Neural cell (in vitro differentiated cells): ENCODE results near the gene ANKK1. TPM values are rescaled to one million over a fixed set of nuclear protein-coding genes. Genes with fewer than 3 reads are reported as not detected.

ENCODE experiments used
- H2AFZ ChIP-seq: fragments of 200-600, 300-800 bp; sonication (generic), shearing (Covaris generic); 2 replicates; pipeline ENCODE4 v1.6.0; 2014; ENCODE audit warnings: low read depth, mild to moderate bottlenecking, antibody characterized with exemption, low read length, moderate library complexity
- H3F3A ChIP-seq: fragments of 200-600 bp; shearing (Covaris generic); 2 replicates; pipeline ENCODE4 v1.6.1; 2016; ENCODE audit warnings: mild to moderate bottlenecking, moderate library complexity, mixed read lengths, antibody characterized with exemption, low read length; ENCODE audit not compliant: insufficient read depth, poor library complexity, severe bottlenecking
- H3K27ac ChIP-seq: fragments of 200-600, 300-800 bp; sonication (generic), shearing (Covaris generic); 2 replicates; pipeline ENCODE4 v1.5.1; 2014; ENCODE audit warnings: mild to moderate bottlenecking, low read length, moderate library complexity
- H3K27me3 ChIP-seq: fragments of 300-800, 200-600 bp; sonication (generic), shearing (Covaris generic); 2 replicates; pipeline ENCODE4 v1.6.0; 2014; ENCODE audit warnings: mild to moderate bottlenecking, low read depth, low read length, moderate library complexity; ENCODE audit not compliant: insufficient read depth
- H3K36me3 ChIP-seq: fragments of 300-800, 200-600 bp; sonication (generic), shearing (Covaris generic); 2 replicates; pipeline ENCODE4 v1.5.1; 2014; ENCODE audit warnings: mild to moderate bottlenecking, antibody characterized with exemption, low read length, moderate library complexity; ENCODE audit not compliant: insufficient read depth
- H3K4me2 ChIP-seq: fragments of 300-800, 200-600 bp; sonication (generic), shearing (Covaris generic); 2 replicates; pipeline ENCODE4 v1.6.0; 2014; ENCODE audit warnings: mild to moderate bottlenecking, low read length
- H3K4me3 ChIP-seq: fragments of 300-800, 200-600 bp; sonication (generic), shearing (Covaris generic); 2 replicates; pipeline ENCODE4 v1.5.1; 2014; ENCODE audit warnings: mild to moderate bottlenecking, low read length, moderate library complexity
- H3K79me2 ChIP-seq: fragments of 200-600 bp; shearing (Covaris generic); replicated peaks from 2 replicates; pipeline ENCODE4 v1.6.0; 2014; ENCODE audit warnings: mild to moderate bottlenecking, low read length, moderate library complexity; ENCODE audit not compliant: insufficient read depth
- H3K9ac ChIP-seq: fragments of 300-800, 200-600 bp; sonication (generic), shearing (Covaris generic); 2 replicates; pipeline ENCODE4 v1.6.1; 2016; ENCODE audit warnings: mild to moderate bottlenecking, low read length, mixed read lengths
- H3K9me2 ChIP-seq: fragments of 200-600 bp; shearing (Covaris generic); 2 replicates; pipeline ENCODE4 v1.6.1; 2016; ENCODE audit warnings: mild to moderate bottlenecking, low read length, mixed read lengths; ENCODE audit not compliant: insufficient read depth
- H3K9me3 ChIP-seq: fragments of 200-600, 300-800 bp; sonication (generic), shearing (Covaris generic); 2 replicates; pipeline ENCODE4 v1.6.1; 2016; ENCODE audit warnings: mild to moderate bottlenecking, mixed run types, low read length, moderate library complexity, mixed read lengths
- H4K20me1 ChIP-seq: fragments of 200-600 bp; shearing (Covaris generic); 2 replicates; pipeline ENCODE4 v1.6.1; 2016; ENCODE audit warnings: mild to moderate bottlenecking, mixed run types; ENCODE audit not compliant: insufficient read depth
- EP300 ChIP-seq: fragments of 450-650 bp; conservative IDR thresholded peaks from 2 replicates; pipeline ENCODE4 v1.6.1; 2014; ENCODE audit warnings: antibody characterized with exemption, mild to moderate bottlenecking, moderate library complexity; ENCODE audit not compliant: poor library complexity, severe bottlenecking
- EZH2 ChIP-seq: fragments of 200-600, 300-800 bp; shearing (Covaris generic), sonication (generic); IDR thresholded peaks from 2 replicates; pipeline ENCODE4 v1.6.1; 2014; ENCODE audit warnings: antibody characterized with exemption, low read length, borderline replicate concordance, mild to moderate bottlenecking; ENCODE audit not compliant: insufficient read depth, poor library complexity, severe bottlenecking
- MXI1 ChIP-seq: fragments of 450-650 bp; conservative IDR thresholded peaks from 2 replicates; pipeline ENCODE4 v1.6.1; 2014; ENCODE audit warnings: antibody characterized with exemption, mild to moderate bottlenecking; ENCODE audit not compliant: poor library complexity, severe bottlenecking
- POLR2AphosphoS5 ChIP-seq: IDR thresholded peaks from 2 replicates; pipeline ENCODE4 v1.6.1; 2012
- RAD21 ChIP-seq: fragments of 450-650 bp; conservative IDR thresholded peaks from 2 replicates; pipeline ENCODE4 v1.6.1; 2014; ENCODE audit warnings: antibody characterized with exemption, mild to moderate bottlenecking, moderate library complexity
- SMC3 ChIP-seq: fragments of 450-650 bp; conservative IDR thresholded peaks from 2 replicates; pipeline ENCODE4 v1.6.1; 2014; ENCODE audit warnings: antibody characterized with exemption, mild to moderate bottlenecking, moderate library complexity; ENCODE audit not compliant: poor library complexity
- TAF1 ChIP-seq: IDR thresholded peaks from 2 replicates; pipeline ENCODE4 v1.6.1; 2012; ENCODE audit warnings: low read depth
- polyA plus RNA-seq: library from polyadenylated mRNA; depleted of rRNA; stranded (reverse); fragments of >200 nt; gene quantifications from 2 replicates; pipeline ENCODE4 v1.2.3, GENCODE V29; 2014
- TF ChIP-seq, protein P1 (sequence below): IDR thresholded peaks from 2 replicates; pipeline ENCODE4 v1.6.1; 2012; ENCODE audit warnings: borderline replicate concordance
- TF ChIP-seq, protein P2 (sequence below): fragments of 450-650 bp; IDR thresholded peaks from 2 replicates; pipeline ENCODE4 v1.5.1; 2014; ENCODE audit warnings: antibody characterized with exemption, mild to moderate bottlenecking, moderate library complexity; ENCODE audit not compliant: poor library complexity, severe bottlenecking

The ANKK1 gene
- polyA plus RNA-seq, 1 donor from 2014 or later, result not detected

DNA sequence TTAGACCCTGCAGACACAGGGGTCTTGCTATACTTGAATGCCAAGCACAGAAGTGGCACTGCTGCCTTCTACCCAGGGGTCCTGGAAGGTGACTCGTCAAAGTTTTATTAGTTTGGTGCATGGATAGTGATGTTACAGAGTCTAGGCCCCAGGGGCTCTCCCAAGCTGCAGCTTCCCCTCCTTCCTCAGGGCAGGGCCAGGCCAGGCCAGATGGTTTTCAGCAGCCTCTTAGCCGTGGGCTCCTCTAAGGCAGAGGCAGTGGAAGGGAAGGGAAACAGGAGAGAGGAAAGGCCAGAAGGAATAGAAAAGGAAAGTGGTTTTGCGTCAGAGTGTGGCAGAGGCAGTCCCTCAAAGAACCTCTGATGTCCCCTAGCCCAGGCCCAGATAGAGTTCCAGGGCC, 21.9 kb downstream of the ANKK1 start:
- H3K36me3 ChIP-seq, result no peaks in the 10 kb centered on the region
- no peak overlapping the region for H3K27ac ChIP-seq

GRCh38 chr11:113410414-113411135, 23.0 kb downstream of the ANKK1 start:
- H2AFZ ChIP-seq, result no peak overlapping the region
- no peaks in the 10 kb centered on the region for H3K79me2 ChIP-seq
- H3K9ac ChIP-seq, result no peak overlapping the region
- no peak overlapping the region for H3K27ac ChIP-seq
- H4K20me1 ChIP-seq, result no peaks in the 10 kb centered on the region
- no peaks in the 10 kb centered on the region for H3K9me3 ChIP-seq
- no peaks in the 10 kb centered on the region for H3K27me3 ChIP-seq
- no peak for TF ChIP-seq SMC3
- TF ChIP-seq EP300, result no peak
- no peak for TF ChIP-seq TAF1
- TF ChIP-seq RAD21, result no peak
- TF ChIP-seq, protein P1, sequence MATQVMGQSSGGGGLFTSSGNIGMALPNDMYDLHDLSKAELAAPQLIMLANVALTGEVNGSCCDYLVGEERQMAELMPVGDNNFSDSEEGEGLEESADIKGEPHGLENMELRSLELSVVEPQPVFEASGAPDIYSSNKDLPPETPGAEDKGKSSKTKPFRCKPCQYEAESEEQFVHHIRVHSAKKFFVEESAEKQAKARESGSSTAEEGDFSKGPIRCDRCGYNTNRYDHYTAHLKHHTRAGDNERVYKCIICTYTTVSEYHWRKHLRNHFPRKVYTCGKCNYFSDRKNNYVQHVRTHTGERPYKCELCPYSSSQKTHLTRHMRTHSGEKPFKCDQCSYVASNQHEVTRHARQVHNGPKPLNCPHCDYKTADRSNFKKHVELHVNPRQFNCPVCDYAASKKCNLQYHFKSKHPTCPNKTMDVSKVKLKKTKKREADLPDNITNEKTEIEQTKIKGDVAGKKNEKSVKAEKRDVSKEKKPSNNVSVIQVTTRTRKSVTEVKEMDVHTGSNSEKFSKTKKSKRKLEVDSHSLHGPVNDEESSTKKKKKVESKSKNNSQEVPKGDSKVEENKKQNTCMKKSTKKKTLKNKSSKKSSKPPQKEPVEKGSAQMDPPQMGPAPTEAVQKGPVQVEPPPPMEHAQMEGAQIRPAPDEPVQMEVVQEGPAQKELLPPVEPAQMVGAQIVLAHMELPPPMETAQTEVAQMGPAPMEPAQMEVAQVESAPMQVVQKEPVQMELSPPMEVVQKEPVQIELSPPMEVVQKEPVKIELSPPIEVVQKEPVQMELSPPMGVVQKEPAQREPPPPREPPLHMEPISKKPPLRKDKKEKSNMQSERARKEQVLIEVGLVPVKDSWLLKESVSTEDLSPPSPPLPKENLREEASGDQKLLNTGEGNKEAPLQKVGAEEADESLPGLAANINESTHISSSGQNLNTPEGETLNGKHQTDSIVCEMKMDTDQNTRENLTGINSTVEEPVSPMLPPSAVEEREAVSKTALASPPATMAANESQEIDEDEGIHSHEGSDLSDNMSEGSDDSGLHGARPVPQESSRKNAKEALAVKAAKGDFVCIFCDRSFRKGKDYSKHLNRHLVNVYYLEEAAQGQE, result no peak
- no peak for TF ChIP-seq MXI1
- H3K36me3 ChIP-seq, result no peaks in the 10 kb centered on the region
- H3K9me2 ChIP-seq, result no peaks in the 10 kb centered on the region
- no peak overlapping the region for H3K4me2 ChIP-seq
- H3F3A ChIP-seq, result no peaks in the 10 kb centered on the region
- no peak overlapping the region for H3K4me3 ChIP-seq

More for the DNA sequence above, 21.9 kb downstream of the ANKK1 start:
- Histone ChIP-seq H3K9me3 (no peaks in the 10 kb centered on the region), H3K9ac (no peak overlapping the region), H3K27me3 (no peaks in the 10 kb centered on the region), H3K4me2 (no peak overlapping the region), H3K9me2 (no peaks in the 10 kb centered on the region), H3K4me3 (no peak overlapping the region), H3K79me2 (no peaks in the 10 kb centered on the region), H3F3A (no peaks in the 10 kb centered on the region), H2AFZ (no peak overlapping the region), H4K20me1 (no peaks in the 10 kb centered on the region)
- TF ChIP-seq TAF1 (no peak), MXI1 (no peak), EZH2 (no peak)

DNA sequence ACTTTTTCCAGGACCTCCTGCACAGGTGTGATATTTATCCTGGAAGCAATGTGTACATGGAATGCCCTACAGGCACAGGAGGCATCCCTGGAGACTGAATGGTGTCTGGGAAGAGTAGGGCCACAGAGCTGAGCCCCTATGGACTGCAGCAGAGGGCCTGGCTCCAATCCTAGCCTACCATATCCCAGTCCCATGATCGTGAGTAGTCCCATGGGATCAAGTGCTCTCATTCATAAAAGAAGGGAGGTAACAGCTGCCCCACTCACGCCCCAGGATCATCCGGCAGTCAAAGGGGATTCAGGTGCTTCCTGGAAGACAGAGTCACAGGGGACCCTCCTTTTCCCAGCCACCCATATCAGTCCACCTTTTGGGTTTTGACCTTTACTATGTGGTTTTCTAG, 24.0 kb downstream of the ANKK1 start:
- no peaks in the 10 kb centered on the region for H3F3A ChIP-seq
- H3K27me3 ChIP-seq, result no peaks in the 10 kb centered on the region
- H3K9ac ChIP-seq, result no peak overlapping the region
- H3K36me3 ChIP-seq, result no peaks in the 10 kb centered on the region
- H3K79me2 ChIP-seq, result no peaks in the 10 kb centered on the region
- H3K9me2 ChIP-seq, result no peaks in the 10 kb centered on the region
- no peaks in the 10 kb centered on the region for H3K9me3 ChIP-seq
- no peaks in the 10 kb centered on the region for H4K20me1 ChIP-seq
- TF ChIP-seq EZH2, result no peak
- TF ChIP-seq TAF1, result no peak
- TF ChIP-seq, protein P1, result no peak
- no peak for TF ChIP-seq EP300
- TF ChIP-seq, protein P2, sequence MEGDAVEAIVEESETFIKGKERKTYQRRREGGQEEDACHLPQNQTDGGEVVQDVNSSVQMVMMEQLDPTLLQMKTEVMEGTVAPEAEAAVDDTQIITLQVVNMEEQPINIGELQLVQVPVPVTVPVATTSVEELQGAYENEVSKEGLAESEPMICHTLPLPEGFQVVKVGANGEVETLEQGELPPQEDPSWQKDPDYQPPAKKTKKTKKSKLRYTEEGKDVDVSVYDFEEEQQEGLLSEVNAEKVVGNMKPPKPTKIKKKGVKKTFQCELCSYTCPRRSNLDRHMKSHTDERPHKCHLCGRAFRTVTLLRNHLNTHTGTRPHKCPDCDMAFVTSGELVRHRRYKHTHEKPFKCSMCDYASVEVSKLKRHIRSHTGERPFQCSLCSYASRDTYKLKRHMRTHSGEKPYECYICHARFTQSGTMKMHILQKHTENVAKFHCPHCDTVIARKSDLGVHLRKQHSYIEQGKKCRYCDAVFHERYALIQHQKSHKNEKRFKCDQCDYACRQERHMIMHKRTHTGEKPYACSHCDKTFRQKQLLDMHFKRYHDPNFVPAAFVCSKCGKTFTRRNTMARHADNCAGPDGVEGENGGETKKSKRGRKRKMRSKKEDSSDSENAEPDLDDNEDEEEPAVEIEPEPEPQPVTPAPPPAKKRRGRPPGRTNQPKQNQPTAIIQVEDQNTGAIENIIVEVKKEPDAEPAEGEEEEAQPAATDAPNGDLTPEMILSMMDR, result no peak
- TF ChIP-seq RAD21, result no peak
- TF ChIP-seq MXI1, result no peak
- no peak for TF ChIP-seq POLR2AphosphoS5
- TF ChIP-seq SMC3, result no peak
- no peak overlapping the region for H3K27ac ChIP-seq
- H3K4me2 ChIP-seq, result no peak overlapping the region
- no peak overlapping the region for H3K4me3 ChIP-seq
- no peak overlapping the region for H2AFZ ChIP-seq
